ENCODE results near the gene CYBC1.
"Not testable (repeated sequence)": the region's sequence is repeated elsewhere in the genome, so short reads cannot be mapped to it uniquely, and the experiment has no call there.

The CYBC1 gene

GRCh38 chr17:82463925-82464566 lies 13.5 kb upstream of the CYBC1 start:
- Mint-ChIP-seq H3K36me3 (ENCODE audit: low read depth) (peaks cover 96% of the 10 kb centered on the region), H3K27ac (peak overlapping the region; percentile 7), H3K4me3 (no peak overlapping the region), H3K9me3 (no peaks in the 10 kb centered on the region), H3K27me3 (no peaks in the 10 kb centered on the region), H3K4me1 (ENCODE audit: low read depth) (peaks cover 31% of the 10 kb centered on the region)
- intact Hi-C loops (cut with micrococcal nuclease) = no loop called here

GRCh38 chr17:82463391-82463790 lies 12.8 kb upstream of the CYBC1 start:
- Mint-ChIP-seq H3K4me1 (ENCODE audit: low read depth) (peaks cover 34% of the 10 kb centered on the region), H3K27me3 (no peaks in the 10 kb centered on the region), H3K4me3 (no peak overlapping the region), H3K9me3 (no peaks in the 10 kb centered on the region), H3K27ac (peak overlapping the region; percentile 7), H3K36me3 (ENCODE audit: low read depth) (peaks cover 93% of the 10 kb centered on the region)
- intact Hi-C loops (cut with micrococcal nuclease) = no loop called here

GRCh38 chr17:82461827-82462524 lies 11.4 kb upstream of the CYBC1 start:
- no peaks in the 10 kb centered on the region for H3K27me3 Mint-ChIP-seq
- intact Hi-C loops (cut with micrococcal nuclease) = no loop called here
- no peaks in the 10 kb centered on the region for H3K9me3 Mint-ChIP-seq
- H3K36me3 Mint-ChIP-seq (ENCODE audit: low read depth) = peaks cover 79% of the 10 kb centered on the region
- H3K27ac Mint-ChIP-seq = peak overlapping the region; percentile 7
- peaks cover 44% of the 10 kb centered on the region for H3K4me1 Mint-ChIP-seq (ENCODE audit: low read depth)
- no peak overlapping the region for H3K4me3 Mint-ChIP-seq

GRCh38 chr17:82459936-82460335 lies 9.4 kb upstream of the CYBC1 start:
- peaks cover 59% of the 10 kb centered on the region for H3K36me3 Mint-ChIP-seq (ENCODE audit: low read depth)
- not testable (repeated sequence) for H3K4me3 Mint-ChIP-seq, H3K9me3 Mint-ChIP-seq, H3K27ac Mint-ChIP-seq, H3K27me3 Mint-ChIP-seq
- intact Hi-C loops (cut with micrococcal nuclease) = loop anchor here (2.0 kb wide), 1 partner anchor 19 kb away; no protein-coding TSS in a partner anchor
- peaks cover 52% of the 10 kb centered on the region for H3K4me1 Mint-ChIP-seq (ENCODE audit: low read depth)

GRCh38 chr17:82458885-82459424 lies 8.4 kb upstream of the CYBC1 start:
- Mint-ChIP-seq H3K27ac (peak overlapping the region; percentile 96), H3K27me3 (no peaks in the 10 kb centered on the region), H3K4me1 (ENCODE audit: low read depth) (peaks cover 48% of the 10 kb centered on the region), H3K9me3 (no peaks in the 10 kb centered on the region), H3K4me3 (peak overlapping the region; percentile 94), H3K36me3 (ENCODE audit: low read depth) (peaks cover 49% of the 10 kb centered on the region)
- intact Hi-C loops (cut with micrococcal nuclease) = loop anchor here (1.0 to 2.0 kb wide), 2 partner anchors 9 to 18 kb away; partner anchors contain the start of gene CYBC1

GRCh38 chr17:82458179-82458884 lies 7.8 kb upstream of the CYBC1 start, which contains the start of gene NARF:
TSS of gene NARF (plus strand) at chr17:82458741. CDS start at chr17:82458804, 63 bp downstream.
- Mint-ChIP-seq H3K9me3 (no peaks in the 10 kb centered on the region), H3K4me1 (ENCODE audit: low read depth) (peaks cover 42% of the 10 kb centered on the region), H3K36me3 (ENCODE audit: low read depth) (peaks cover 43% of the 10 kb centered on the region), H3K4me3 (peak within 1 kb of the TSS; percentile 94), H3K27ac (peak within 1 kb of the TSS; percentile 96), H3K27me3 (no peaks in the 10 kb centered on the region)
- intact Hi-C loops (cut with micrococcal nuclease) = loop anchor here (1.0 to 2.0 kb wide), 2 partner anchors 8 to 18 kb away; partner anchors contain the start of gene CYBC1

- Mint-ChIP-seq H3K27ac (peak overlapping the region; percentile 96), H3K4me3 (peak overlapping the region; percentile 94), H3K4me1 (ENCODE audit: low read depth) (peaks cover 40% of the 10 kb centered on the region), H3K9me3 (no peaks in the 10 kb centered on the region), H3K27me3 (no peaks in the 10 kb centered on the region), H3K36me3 (ENCODE audit: low read depth) (peaks cover 38% of the 10 kb centered on the region)
- intact Hi-C loops (cut with micrococcal nuclease) = loop anchor here (1.0 to 2.0 kb wide), 2 partner anchors 8 to 17 kb away; partner anchors contain the start of gene CYBC1
Measured at GRCh38 chr17:82457929-82458178, 7.3 kb upstream of the CYBC1 start.

GRCh38 chr17:82457073-82457928 lies 6.7 kb upstream of the CYBC1 start:
- intact Hi-C loops (cut with micrococcal nuclease) = no loop called here
- Mint-ChIP-seq H3K4me3 (peak overlapping the region; percentile 94), H3K4me1 (ENCODE audit: low read depth) (peaks cover 40% of the 10 kb centered on the region), H3K9me3 (no peaks in the 10 kb centered on the region), H3K27me3 (no peaks in the 10 kb centered on the region), H3K27ac (peak overlapping the region; percentile 96), H3K36me3 (ENCODE audit: low read depth) (peaks cover 32% of the 10 kb centered on the region)

GRCh38 chr17:82453706-82454105 lies 3.2 kb upstream of the CYBC1 start:
- Mint-ChIP-seq H3K27ac (peak overlapping the region; percentile 11), H3K36me3 (ENCODE audit: low read depth) (peaks cover 21% of the 10 kb centered on the region), H3K4me1 (ENCODE audit: low read depth) (peaks cover 34% of the 10 kb centered on the region)
- not testable (repeated sequence) for H3K4me3 Mint-ChIP-seq, H3K9me3 Mint-ChIP-seq, H3K27me3 Mint-ChIP-seq
- intact Hi-C loops (cut with micrococcal nuclease) = loop anchor here (5.0 kb wide), 1 partner anchor 36 kb away; the partner anchor contains the start of genes HEXD and OGFOD3

- not testable (repeated sequence) for H3K4me3 Mint-ChIP-seq, H3K9me3 Mint-ChIP-seq, H3K27me3 Mint-ChIP-seq
- peaks cover 21% of the 10 kb centered on the region for H3K36me3 Mint-ChIP-seq (ENCODE audit: low read depth)
- H3K4me1 Mint-ChIP-seq (ENCODE audit: low read depth) = peaks cover 34% of the 10 kb centered on the region
- H3K27ac Mint-ChIP-seq = peak overlapping the region; percentile 11
- intact Hi-C loops (cut with micrococcal nuclease) = loop anchor here (5.0 kb wide), 1 partner anchor 36 kb away; the partner anchor contains the start of genes HEXD and OGFOD3
Measured at GRCh38 chr17:82453151-82453550, 2.6 kb upstream of the CYBC1 start.

GRCh38 chr17:82452162-82452561 lies 1.6 kb upstream of the CYBC1 start:
- no peaks in the 10 kb centered on the region for H3K9me3 Mint-ChIP-seq
- peaks cover 30% of the 10 kb centered on the region for H3K36me3 Mint-ChIP-seq (ENCODE audit: low read depth)
- intact Hi-C loops (cut with micrococcal nuclease) = loop anchor here (5.0 kb wide), 1 partner anchor 35 kb away; the partner anchor contains the start of genes HEXD and OGFOD3
- H3K4me3 Mint-ChIP-seq = no peak overlapping the region
- no peaks in the 10 kb centered on the region for H3K27me3 Mint-ChIP-seq
- H3K27ac Mint-ChIP-seq = peak overlapping the region; percentile 94
- H3K4me1 Mint-ChIP-seq (ENCODE audit: low read depth) = peaks cover 36% of the 10 kb centered on the region

GRCh38 chr17:82449883-82450356 lies 632 bp downstream of the CYBC1 start:
- Mint-ChIP-seq H3K9me3 (no peaks in the 10 kb centered on the region), H3K27me3 (no peaks in the 10 kb centered on the region), H3K4me3 (peak overlapping the region; percentile 95), H3K36me3 (ENCODE audit: low read depth) (peaks cover 52% of the 10 kb centered on the region), H3K27ac (peak overlapping the region; percentile 94), H3K4me1 (ENCODE audit: low read depth) (peaks cover 48% of the 10 kb centered on the region)
- intact Hi-C loops (cut with micrococcal nuclease) = loop anchor here (1.0 to 5.0 kb wide), 2 partner anchors 8 to 33 kb away; partner anchors contain the start of genes HEXD, NARF and OGFOD3
